ENCODE measurements around the gene TMEM74B.
A peak's percentile ranks its signal among the peaks of the same experiment; 100 is the strongest.
"Not testable (repeated sequence)": the region's sequence is repeated elsewhere in the genome, so short reads cannot be mapped to it uniquely, and the experiment has no call there.

Gene TMEM74B

GRCh38 chr20:1184638-1185315, at the start of gene TMEM74B:
TSS of gene TMEM74B (minus strand) at chr20:1184981. CDS start at chr20:1183801, 1,180 bp downstream.
- DNase-seq (ENCODE audit: low read depth): no peak

GRCh38 chr20:1232286-1233111, 47.7 kb upstream of the TMEM74B start:
- no peak for DNase-seq (ENCODE audit: low read depth)

GRCh38 chr20:1229541-1229940, 44.8 kb upstream of the TMEM74B start:
- no peak for DNase-seq (ENCODE audit: low read depth)

GRCh38 chr20:1225783-1226654, 41.2 kb upstream of the TMEM74B start, which contains the start of gene RAD21L1:
TSS of gene RAD21L1 (plus strand) at chr20:1226044. CDS start at chr20:1228454, 2,410 bp downstream.
- peak; percentile 75 for DNase-seq (ENCODE audit: low read depth)

- DNase-seq (ENCODE audit: low read depth): no peak
Observed at GRCh38 chr20:1225263-1225782, 40.5 kb upstream of the TMEM74B start.

- no peak for DNase-seq (ENCODE audit: low read depth)
Observed at GRCh38 chr20:1224205-1224890, 39.6 kb upstream of the TMEM74B start.

- DNase-seq (ENCODE audit: low read depth): not testable (repeated sequence)
Observed at GRCh38 chr20:1222750-1223149, 38.0 kb upstream of the TMEM74B start.

- DNase-seq (ENCODE audit: low read depth): not testable (repeated sequence)
Observed at GRCh38 chr20:1216527-1217427, 32.0 kb upstream of the TMEM74B start.

- DNase-seq (ENCODE audit: low read depth): peak; percentile 13
Observed at GRCh38 chr20:1215386-1216170, 30.8 kb upstream of the TMEM74B start.

GRCh38 chr20:1214838-1215261, 30.1 kb upstream of the TMEM74B start:
- no peak for DNase-seq (ENCODE audit: low read depth)

GRCh38 chr20:1212607-1213396, 28.0 kb upstream of the TMEM74B start:
- peak; percentile 84 for DNase-seq (ENCODE audit: low read depth)

GRCh38 chr20:1212023-1212422, 27.2 kb upstream of the TMEM74B start:
- DNase-seq (ENCODE audit: low read depth): peak; percentile 7

GRCh38 chr20:1210501-1210900, 25.7 kb upstream of the TMEM74B start:
- DNase-seq (ENCODE audit: low read depth): peak; percentile 14

- peak; percentile 53 for DNase-seq (ENCODE audit: low read depth)
Observed at GRCh38 chr20:1209447-1210387, 24.9 kb upstream of the TMEM74B start.

- no peak for DNase-seq (ENCODE audit: low read depth)
Observed at GRCh38 chr20:1207293-1207878, 22.6 kb upstream of the TMEM74B start.

- no peak for DNase-seq (ENCODE audit: low read depth)
Observed at GRCh38 chr20:1206366-1207148, 21.8 kb upstream of the TMEM74B start.

Data from ELR (cell line).